ENCODE measurements around the gene CHSY3. TPM values are rescaled to one million over a fixed set of nuclear protein-coding genes. Genes with fewer than 3 reads are reported as not detected.

CHSY3 gene
- total and polyA plus RNA-seq, 4 donors, result 0.40 to 7.7 (median 2.1) TPM

DNA sequence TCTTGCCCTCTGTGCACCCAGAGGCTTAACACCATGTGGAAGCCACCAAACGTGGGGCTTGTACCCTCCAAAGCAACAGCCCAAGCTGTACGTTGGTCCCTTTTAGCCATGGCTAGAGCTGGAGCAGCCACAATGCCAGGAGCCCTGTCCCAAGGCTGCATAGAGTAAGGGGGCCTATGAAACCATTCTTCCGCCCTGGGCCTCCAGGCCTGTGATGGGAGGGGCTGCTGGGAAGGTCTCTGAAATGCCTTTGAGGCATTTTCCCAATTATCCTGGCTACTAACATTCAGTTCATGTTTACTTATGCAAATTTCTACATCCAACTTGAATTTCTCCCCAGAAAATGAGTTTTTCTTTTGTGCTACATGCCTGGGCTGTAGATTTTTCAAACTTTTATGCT, 33.8 kb downstream of the CHSY3 start:
- Histone ChIP-seq H3K9me3 (ENCODE audit: control insufficient read depth in 4 of 4, low read length in 3 of 4) (no peaks in the 10 kb centered on the region), H3K9ac (ENCODE audit: low read depth in 1 of 2, low read length in 2 of 2) (no peak overlapping the region), H3K27ac (ENCODE audit: low read depth in 1 of 2, low read length in 2 of 2) (no peak overlapping the region), H3K27me3 (ENCODE audit: control insufficient read depth in 4 of 4, insufficient read depth in 4 of 4, low read length in 3 of 4) (no peaks in the 10 kb centered on the region), H3K4me3 (ENCODE audit: low read depth in 1 of 3, low read length in 3 of 3) (peak overlapping the region in 1 of 3 donors; percentile 20), H3K4me1 (ENCODE audit: control insufficient read depth in 4 of 4, insufficient read depth in 4 of 4, low read length in 3 of 4) (no peaks in the 10 kb centered on the region), H3K36me3 (ENCODE audit: control insufficient read depth in 4 of 4, insufficient read depth in 3 of 4, low read depth in 1 of 4, low read length in 3 of 4) (no peaks in the 10 kb centered on the region)
- WGBS, result 93% methylated on average over 3 of the region's 3 CpGs
- TF ChIP-seq FOXA1 (IDR thresholded peaks at IDR 0.05) (no peak), GABPA (IDR thresholded peaks at IDR 0.05 in 1 of 2, conservative IDR thresholded peaks at IDR 0.05 in 1 of 2) (no peak), FOXA2 (IDR thresholded peaks at IDR 0.05) (no peak), TAF1 (conservative IDR thresholded peaks at IDR 0.05) (no peak), RAD21 (IDR thresholded peaks at IDR 0.05) (no peak)
- TF ChIP-seq, protein P1, sequence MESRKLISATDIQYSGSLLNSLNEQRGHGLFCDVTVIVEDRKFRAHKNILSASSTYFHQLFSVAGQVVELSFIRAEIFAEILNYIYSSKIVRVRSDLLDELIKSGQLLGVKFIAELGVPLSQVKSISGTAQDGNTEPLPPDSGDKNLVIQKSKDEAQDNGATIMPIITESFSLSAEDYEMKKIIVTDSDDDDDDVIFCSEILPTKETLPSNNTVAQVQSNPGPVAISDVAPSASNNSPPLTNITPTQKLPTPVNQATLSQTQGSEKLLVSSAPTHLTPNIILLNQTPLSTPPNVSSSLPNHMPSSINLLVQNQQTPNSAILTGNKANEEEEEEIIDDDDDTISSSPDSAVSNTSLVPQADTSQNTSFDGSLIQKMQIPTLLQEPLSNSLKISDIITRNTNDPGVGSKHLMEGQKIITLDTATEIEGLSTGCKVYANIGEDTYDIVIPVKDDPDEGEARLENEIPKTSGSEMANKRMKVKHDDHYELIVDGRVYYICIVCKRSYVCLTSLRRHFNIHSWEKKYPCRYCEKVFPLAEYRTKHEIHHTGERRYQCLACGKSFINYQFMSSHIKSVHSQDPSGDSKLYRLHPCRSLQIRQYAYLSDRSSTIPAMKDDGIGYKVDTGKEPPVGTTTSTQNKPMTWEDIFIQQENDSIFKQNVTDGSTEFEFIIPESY (IDR thresholded peaks at IDR 0.05), result no peak
- TF ChIP-seq, protein P2, sequence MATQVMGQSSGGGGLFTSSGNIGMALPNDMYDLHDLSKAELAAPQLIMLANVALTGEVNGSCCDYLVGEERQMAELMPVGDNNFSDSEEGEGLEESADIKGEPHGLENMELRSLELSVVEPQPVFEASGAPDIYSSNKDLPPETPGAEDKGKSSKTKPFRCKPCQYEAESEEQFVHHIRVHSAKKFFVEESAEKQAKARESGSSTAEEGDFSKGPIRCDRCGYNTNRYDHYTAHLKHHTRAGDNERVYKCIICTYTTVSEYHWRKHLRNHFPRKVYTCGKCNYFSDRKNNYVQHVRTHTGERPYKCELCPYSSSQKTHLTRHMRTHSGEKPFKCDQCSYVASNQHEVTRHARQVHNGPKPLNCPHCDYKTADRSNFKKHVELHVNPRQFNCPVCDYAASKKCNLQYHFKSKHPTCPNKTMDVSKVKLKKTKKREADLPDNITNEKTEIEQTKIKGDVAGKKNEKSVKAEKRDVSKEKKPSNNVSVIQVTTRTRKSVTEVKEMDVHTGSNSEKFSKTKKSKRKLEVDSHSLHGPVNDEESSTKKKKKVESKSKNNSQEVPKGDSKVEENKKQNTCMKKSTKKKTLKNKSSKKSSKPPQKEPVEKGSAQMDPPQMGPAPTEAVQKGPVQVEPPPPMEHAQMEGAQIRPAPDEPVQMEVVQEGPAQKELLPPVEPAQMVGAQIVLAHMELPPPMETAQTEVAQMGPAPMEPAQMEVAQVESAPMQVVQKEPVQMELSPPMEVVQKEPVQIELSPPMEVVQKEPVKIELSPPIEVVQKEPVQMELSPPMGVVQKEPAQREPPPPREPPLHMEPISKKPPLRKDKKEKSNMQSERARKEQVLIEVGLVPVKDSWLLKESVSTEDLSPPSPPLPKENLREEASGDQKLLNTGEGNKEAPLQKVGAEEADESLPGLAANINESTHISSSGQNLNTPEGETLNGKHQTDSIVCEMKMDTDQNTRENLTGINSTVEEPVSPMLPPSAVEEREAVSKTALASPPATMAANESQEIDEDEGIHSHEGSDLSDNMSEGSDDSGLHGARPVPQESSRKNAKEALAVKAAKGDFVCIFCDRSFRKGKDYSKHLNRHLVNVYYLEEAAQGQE (IDR thresholded peaks at IDR 0.05), result no peak
- no peak for DNase-seq (ENCODE audit: low spot score)

DNA sequence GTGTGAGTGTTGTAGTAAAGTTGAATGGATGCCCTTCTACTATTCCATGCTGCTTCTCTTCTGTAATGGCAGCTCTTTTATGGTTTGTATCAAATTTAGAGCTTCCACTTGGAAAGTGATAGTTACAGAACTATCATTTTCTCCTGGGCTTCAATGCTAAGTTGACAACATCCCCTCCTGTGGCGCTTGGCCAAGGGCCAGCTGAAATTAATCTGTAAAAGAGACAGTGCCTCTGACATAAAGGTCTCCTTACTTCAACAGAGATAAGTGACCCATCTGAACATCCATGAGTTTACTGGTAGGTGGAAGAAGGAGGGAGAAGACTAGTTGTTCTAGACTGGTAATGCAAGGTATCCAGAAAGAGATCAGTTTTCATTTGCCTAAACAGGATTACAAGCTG, 39.7 kb downstream of the CHSY3 start:
- no peak for DNase-seq (ENCODE audit: low spot score)
- Histone ChIP-seq H3K9me3 (ENCODE audit: control insufficient read depth in 4 of 4, low read length in 3 of 4) (no peaks in the 10 kb centered on the region), H3K4me1 (ENCODE audit: control insufficient read depth in 4 of 4, insufficient read depth in 4 of 4, low read length in 3 of 4) (no peaks in the 10 kb centered on the region), H3K27ac (ENCODE audit: low read depth in 1 of 2, low read length in 2 of 2) (no peak overlapping the region), H3K27me3 (ENCODE audit: control insufficient read depth in 4 of 4, insufficient read depth in 4 of 4, low read length in 3 of 4) (no peaks in the 10 kb centered on the region), H3K9ac (ENCODE audit: low read depth in 1 of 2, low read length in 2 of 2) (no peak overlapping the region), H3K36me3 (ENCODE audit: control insufficient read depth in 4 of 4, insufficient read depth in 3 of 4, low read depth in 1 of 4, low read length in 3 of 4) (no peaks in the 10 kb centered on the region), H3K4me3 (ENCODE audit: low read depth in 1 of 3, low read length in 3 of 3) (no peak overlapping the region)
- TF ChIP-seq, protein P3, sequence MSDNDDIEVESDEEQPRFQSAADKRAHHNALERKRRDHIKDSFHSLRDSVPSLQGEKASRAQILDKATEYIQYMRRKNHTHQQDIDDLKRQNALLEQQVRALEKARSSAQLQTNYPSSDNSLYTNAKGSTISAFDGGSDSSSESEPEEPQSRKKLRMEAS (IDR thresholded peaks at IDR 0.05), result no peak
- TF ChIP-seq TAF1 (conservative IDR thresholded peaks at IDR 0.05), result no peak
- TF ChIP-seq RXRA (IDR thresholded peaks at IDR 0.05), result no peak
- TF ChIP-seq, protein P4, sequence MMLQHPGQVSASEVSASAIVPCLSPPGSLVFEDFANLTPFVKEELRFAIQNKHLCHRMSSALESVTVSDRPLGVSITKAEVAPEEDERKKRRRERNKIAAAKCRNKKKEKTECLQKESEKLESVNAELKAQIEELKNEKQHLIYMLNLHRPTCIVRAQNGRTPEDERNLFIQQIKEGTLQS (IDR thresholded peaks at IDR 0.05), result no peak
- TF ChIP-seq FOXA2 (IDR thresholded peaks at IDR 0.05), result no peak
- no peak for TF ChIP-seq HNF4A (conservative IDR thresholded peaks at IDR 0.05)
- TF ChIP-seq FOXA1 (IDR thresholded peaks at IDR 0.05), result no peak
- no peak for TF ChIP-seq SP1 (IDR thresholded peaks at IDR 0.05)
- TF ChIP-seq EGR1 (IDR thresholded peaks at IDR 0.05; ENCODE audit: low read depth in 2 of 2), result no peak
- TF ChIP-seq GABPA (IDR thresholded peaks at IDR 0.05 in 1 of 2, conservative IDR thresholded peaks at IDR 0.05 in 1 of 2), result no peak
- TF ChIP-seq, protein P2 (IDR thresholded peaks at IDR 0.05), result no peak
- no peak for TF ChIP-seq HNF4G (IDR thresholded peaks at IDR 0.05)
- TF ChIP-seq, protein P5, sequence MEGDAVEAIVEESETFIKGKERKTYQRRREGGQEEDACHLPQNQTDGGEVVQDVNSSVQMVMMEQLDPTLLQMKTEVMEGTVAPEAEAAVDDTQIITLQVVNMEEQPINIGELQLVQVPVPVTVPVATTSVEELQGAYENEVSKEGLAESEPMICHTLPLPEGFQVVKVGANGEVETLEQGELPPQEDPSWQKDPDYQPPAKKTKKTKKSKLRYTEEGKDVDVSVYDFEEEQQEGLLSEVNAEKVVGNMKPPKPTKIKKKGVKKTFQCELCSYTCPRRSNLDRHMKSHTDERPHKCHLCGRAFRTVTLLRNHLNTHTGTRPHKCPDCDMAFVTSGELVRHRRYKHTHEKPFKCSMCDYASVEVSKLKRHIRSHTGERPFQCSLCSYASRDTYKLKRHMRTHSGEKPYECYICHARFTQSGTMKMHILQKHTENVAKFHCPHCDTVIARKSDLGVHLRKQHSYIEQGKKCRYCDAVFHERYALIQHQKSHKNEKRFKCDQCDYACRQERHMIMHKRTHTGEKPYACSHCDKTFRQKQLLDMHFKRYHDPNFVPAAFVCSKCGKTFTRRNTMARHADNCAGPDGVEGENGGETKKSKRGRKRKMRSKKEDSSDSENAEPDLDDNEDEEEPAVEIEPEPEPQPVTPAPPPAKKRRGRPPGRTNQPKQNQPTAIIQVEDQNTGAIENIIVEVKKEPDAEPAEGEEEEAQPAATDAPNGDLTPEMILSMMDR (IDR thresholded peaks at IDR 0.05; ENCODE audit: low read depth, low read length, missing input control), result no peak
- 84% methylated on average over 1 of the region's 1 CpG for WGBS

All from liver (tissue), 9 donors.